Loucy (cell line): Measurements from ENCODE around the gene LRIG3.

Source experiments
- H2AFZ ChIP-seq: fragments of 200-600 bp; sonication (generic); 2 replicates; pipeline ENCODE4 v1.6.0; 2016; ENCODE audit warnings: antibody characterized with exemption, mild to moderate bottlenecking, low read length, moderate library complexity
- H3F3A ChIP-seq: fragments of 200-600 bp; 2 replicates; pipeline ENCODE4 v1.6.0; 2016; ENCODE audit warnings: antibody characterized with exemption, low read depth, mild to moderate bottlenecking
- H3K27me3 ChIP-seq: fragments of 200-600 bp; sonication (generic); 2 replicates; pipeline ENCODE4 v1.6.1; 2014; ENCODE audit warnings: low read length, mild to moderate bottlenecking; ENCODE audit not compliant: insufficient read depth, poor library complexity, severe bottlenecking
- H3K36me3 ChIP-seq: fragments of 200-600 bp; sonication (generic); 2 replicates; pipeline ENCODE4 v1.6.1; 2016; ENCODE audit warnings: low read length; ENCODE audit not compliant: insufficient read depth
- H3K4me1 ChIP-seq: fragments of 200-600 bp; sonication (generic); 2 replicates; pipeline ENCODE4 v1.5.1; 2014; ENCODE audit warnings: low read length, mild to moderate bottlenecking; ENCODE audit not compliant: insufficient read depth, poor library complexity, severe bottlenecking
- H3K4me2 ChIP-seq: fragments of 200-600 bp; sonication (generic); 2 replicates; pipeline ENCODE4 v1.6.0; 2014; ENCODE audit warnings: antibody characterized with exemption, low read length, low read depth, mild to moderate bottlenecking; ENCODE audit not compliant: poor library complexity, severe bottlenecking
- H3K4me3 ChIP-seq: fragments of 200-600 bp; sonication (generic); 2 replicates; pipeline ENCODE4 v1.5.1; 2014; ENCODE audit warnings: low read length, mild to moderate bottlenecking, mixed read lengths; ENCODE audit not compliant: poor library complexity, severe bottlenecking
- H3K79me2 ChIP-seq: fragments of 200-600 bp; sonication (generic); 2 replicates; pipeline ENCODE4 v1.6.1; 2014; ENCODE audit warnings: low read length; ENCODE audit not compliant: insufficient read depth
- H3K9ac ChIP-seq: fragments of 200-600 bp; sonication (generic); 2 replicates; pipeline ENCODE4 v1.6.0; 2014; ENCODE audit warnings: mild to moderate bottlenecking, low read depth, low read length, moderate library complexity; ENCODE audit not compliant: poor library complexity, severe bottlenecking
- H3K9me2 ChIP-seq: fragments of 200-600 bp; sonication (generic); replicated peaks from 2 replicates; pipeline ENCODE4 v1.6.1; 2016; ENCODE audit warnings: low read depth, low read length, mixed read lengths
- H3K9me3 ChIP-seq: fragments of 200-600 bp; sonication (generic); 2 replicates; pipeline ENCODE4 v1.6.1; 2014; ENCODE audit warnings: mild to moderate bottlenecking, antibody characterized with exemption, low read length, low read depth; ENCODE audit not compliant: insufficient read depth
- H4K20me1 ChIP-seq: fragments of 200-600 bp; sonication (generic); 2 replicates; pipeline ENCODE4 v1.6.0; 2014; ENCODE audit warnings: antibody characterized with exemption, low read length, mild to moderate bottlenecking; ENCODE audit not compliant: insufficient read depth, poor library complexity, severe bottlenecking
- EZH2phosphoT487 ChIP-seq: fragments of 200-600 bp; IDR thresholded peaks from 2 replicates; pipeline ENCODE4 v1.6.1; 2018; ENCODE audit warnings: antibody characterized with exemption, mild to moderate bottlenecking, moderate library complexity, borderline replicate concordance
- TF ChIP-seq, protein P1 (sequence below): fragments of 200-600 bp; sonication (generic); conservative IDR thresholded peaks from 2 replicates; pipeline ENCODE4 v1.5.1; 2014; ENCODE audit warnings: mild to moderate bottlenecking, antibody characterized with exemption, low read length

The LRIG3 gene

GRCh38 chr12:58922849-58923248, 2.5 kb upstream of the LRIG3 start:
- no peaks in the 10 kb centered on the region for H3K79me2 ChIP-seq
- H3K36me3 ChIP-seq = no peaks in the 10 kb centered on the region
- H3F3A ChIP-seq = no peaks in the 10 kb centered on the region
- no peaks in the 10 kb centered on the region for H4K20me1 ChIP-seq
- H2AFZ ChIP-seq = no peak overlapping the region
- no peaks in the 10 kb centered on the region for H3K27me3 ChIP-seq
- TF ChIP-seq EZH2phosphoT487 = no peak
- TF ChIP-seq, protein P1, sequence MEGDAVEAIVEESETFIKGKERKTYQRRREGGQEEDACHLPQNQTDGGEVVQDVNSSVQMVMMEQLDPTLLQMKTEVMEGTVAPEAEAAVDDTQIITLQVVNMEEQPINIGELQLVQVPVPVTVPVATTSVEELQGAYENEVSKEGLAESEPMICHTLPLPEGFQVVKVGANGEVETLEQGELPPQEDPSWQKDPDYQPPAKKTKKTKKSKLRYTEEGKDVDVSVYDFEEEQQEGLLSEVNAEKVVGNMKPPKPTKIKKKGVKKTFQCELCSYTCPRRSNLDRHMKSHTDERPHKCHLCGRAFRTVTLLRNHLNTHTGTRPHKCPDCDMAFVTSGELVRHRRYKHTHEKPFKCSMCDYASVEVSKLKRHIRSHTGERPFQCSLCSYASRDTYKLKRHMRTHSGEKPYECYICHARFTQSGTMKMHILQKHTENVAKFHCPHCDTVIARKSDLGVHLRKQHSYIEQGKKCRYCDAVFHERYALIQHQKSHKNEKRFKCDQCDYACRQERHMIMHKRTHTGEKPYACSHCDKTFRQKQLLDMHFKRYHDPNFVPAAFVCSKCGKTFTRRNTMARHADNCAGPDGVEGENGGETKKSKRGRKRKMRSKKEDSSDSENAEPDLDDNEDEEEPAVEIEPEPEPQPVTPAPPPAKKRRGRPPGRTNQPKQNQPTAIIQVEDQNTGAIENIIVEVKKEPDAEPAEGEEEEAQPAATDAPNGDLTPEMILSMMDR = no peak
- H3K9ac ChIP-seq = no peak overlapping the region
- no peak overlapping the region for H3K4me3 ChIP-seq
- no peaks in the 10 kb centered on the region for H3K9me2 ChIP-seq
- no peaks in the 10 kb centered on the region for H3K9me3 ChIP-seq
- no peak overlapping the region for H3K4me2 ChIP-seq
- no peaks in the 10 kb centered on the region for H3K4me1 ChIP-seq

DNA sequence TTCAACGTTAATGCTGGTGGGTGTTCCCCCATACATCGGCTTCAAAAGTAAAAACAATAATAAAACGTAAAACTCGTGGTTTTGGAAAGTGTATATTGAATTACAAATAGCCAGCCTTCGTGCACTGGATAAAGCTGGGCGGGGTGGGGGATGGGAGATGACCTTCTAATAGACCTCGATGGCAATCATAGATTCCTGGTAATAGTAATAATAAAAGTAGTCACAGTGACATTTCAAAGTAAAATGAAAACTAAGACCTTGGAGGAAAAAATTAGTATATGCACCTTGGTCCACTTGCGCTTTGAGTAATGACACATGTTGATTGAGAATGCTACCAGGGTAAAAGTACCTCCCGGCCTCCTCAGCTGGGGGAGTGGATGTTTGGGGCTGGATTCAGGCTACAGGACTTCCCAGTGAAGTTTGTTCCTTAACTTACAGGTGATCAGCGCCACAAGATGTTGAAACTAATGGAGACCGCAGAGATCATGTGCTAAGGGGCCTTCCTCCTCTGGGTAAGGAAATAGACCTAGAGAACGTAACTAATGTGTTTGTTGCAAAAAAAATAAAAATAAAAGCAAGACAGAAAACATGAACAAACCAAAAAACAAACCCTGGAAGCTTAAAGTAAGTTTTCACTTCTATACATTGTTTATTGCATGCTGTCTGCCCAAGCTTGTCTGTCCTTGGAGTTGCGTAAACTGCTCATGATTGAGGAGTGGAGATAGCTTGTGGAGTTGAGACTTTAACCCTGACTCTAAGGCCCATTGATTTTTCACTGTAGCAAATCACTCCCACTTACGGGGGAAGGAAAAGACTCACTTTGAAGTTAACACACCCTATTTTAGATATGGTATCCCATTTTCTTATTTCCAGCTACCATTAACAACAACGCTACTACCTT, 907 bp upstream of the LRIG3 start:
- no peaks in the 10 kb centered on the region for H3K79me2 ChIP-seq
- no peaks in the 10 kb centered on the region for H3F3A ChIP-seq
- H4K20me1 ChIP-seq = no peaks in the 10 kb centered on the region
- no peaks in the 10 kb centered on the region for H3K9me3 ChIP-seq
- TF ChIP-seq, protein P1 = no peak
- TF ChIP-seq EZH2phosphoT487 = no peak
- no peaks in the 10 kb centered on the region for H3K4me1 ChIP-seq
- H2AFZ ChIP-seq = no peak overlapping the region
- H3K9me2 ChIP-seq = no peaks in the 10 kb centered on the region
- H3K4me3 ChIP-seq = no peak overlapping the region
- H3K4me2 ChIP-seq = no peak overlapping the region
- no peaks in the 10 kb centered on the region for H3K36me3 ChIP-seq
- no peaks in the 10 kb centered on the region for H3K27me3 ChIP-seq
- no peak overlapping the region for H3K9ac ChIP-seq

DNA sequence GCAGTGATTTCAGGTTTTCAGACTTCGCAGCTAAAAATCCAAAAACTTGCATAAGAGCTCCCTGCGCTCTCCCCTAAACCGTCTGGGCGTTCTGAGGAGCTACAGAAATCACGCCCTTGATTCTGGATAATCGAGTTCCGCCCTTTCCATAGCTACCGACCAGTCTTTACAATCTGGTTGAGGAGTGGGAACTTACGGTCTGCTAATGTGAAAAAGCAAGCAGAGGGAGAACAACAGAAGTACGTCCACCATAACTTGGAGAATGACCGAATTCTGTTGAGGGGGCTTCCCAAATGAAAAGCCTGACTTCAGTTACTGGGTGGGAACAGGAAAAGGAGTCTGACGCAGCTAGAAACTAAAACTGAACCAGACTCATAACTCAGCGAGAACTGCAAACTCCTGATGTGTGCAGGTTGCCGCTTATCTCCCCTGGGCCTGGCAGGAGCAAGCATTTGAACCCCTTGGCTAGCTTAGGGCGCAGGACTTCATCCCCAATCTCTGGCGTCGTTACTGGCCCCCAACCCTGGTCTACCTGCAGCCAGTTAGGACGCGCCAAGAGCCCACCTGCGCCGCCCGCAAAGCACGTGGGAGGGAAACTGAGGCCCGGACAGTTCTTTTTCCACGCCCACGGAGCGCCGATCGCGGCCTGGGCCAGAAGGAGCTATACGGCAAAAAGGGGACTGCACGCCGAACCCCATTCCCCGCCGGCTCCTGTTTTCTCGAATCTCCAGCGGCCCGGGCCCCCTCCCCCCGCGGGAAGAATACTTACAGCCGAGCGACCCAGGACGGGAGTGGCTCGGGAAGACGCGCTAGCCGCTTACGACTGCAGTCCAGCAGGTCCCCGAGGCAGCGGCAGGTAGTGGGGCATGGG, 838 bp downstream of the LRIG3 start:
- no peak overlapping the region for H3K9ac ChIP-seq
- no peak overlapping the region for H2AFZ ChIP-seq
- H4K20me1 ChIP-seq = no peaks in the 10 kb centered on the region
- H3K36me3 ChIP-seq = no peaks in the 10 kb centered on the region
- H3K4me2 ChIP-seq = no peak overlapping the region
- H3K79me2 ChIP-seq = no peaks in the 10 kb centered on the region
- TF ChIP-seq EZH2phosphoT487 = no peak
- TF ChIP-seq, protein P1 = no peak
- H3K27me3 ChIP-seq = no peaks in the 10 kb centered on the region
- H3K9me3 ChIP-seq = no peaks in the 10 kb centered on the region
- H3K9me2 ChIP-seq = no peaks in the 10 kb centered on the region
- H3K4me3 ChIP-seq = no peak overlapping the region
- H3K4me1 ChIP-seq = no peaks in the 10 kb centered on the region
- no peaks in the 10 kb centered on the region for H3F3A ChIP-seq
